Small intestine (tissue), 16 donors: ENCODE data around the gene TNIK. TPM values are rescaled to one million over a fixed set of nuclear protein-coding genes. Genes with fewer than 3 reads are reported as not detected.
A peak's percentile ranks its signal among the peaks of the same experiment; 100 is the strongest.

Experiments
- DNase-seq, 2 donors: peaks; one replicate each; pipeline versions ENCODE4 v3.0.0 to v3.0.0-alpha.2; 2013
- FAIRE-seq: peaks from 2 replicates; lab custom pipeline; 2012; peaks lifted over from hg19 to GRCh38; lab: Jason Lieb, UNC
- H3K27ac ChIP-seq, 3 donors: one replicate each; pipeline ENCODE4 v1.5.1; 2013; ENCODE audit warnings: low read length in 2 of 3, mild to moderate bottlenecking in 2 of 3, control low read depth in 1 of 3, inconsistent platforms in 1 of 3, low read depth in 1 of 3, moderate library complexity in 1 of 3
- H3K27me3 ChIP-seq, 3 donors: one replicate each; pipeline ENCODE4 v1.6.1; 2013; ENCODE audit warnings: low read length in 3 of 3, inconsistent platforms in 1 of 3; ENCODE audit not compliant: control insufficient read depth in 3 of 3, insufficient read depth in 3 of 3
- H3K36me3 ChIP-seq, 3 donors: one replicate each; pipeline ENCODE4 v1.6.1; 2013; ENCODE audit warnings: low read length in 3 of 3, inconsistent platforms in 1 of 3, low read depth in 1 of 3, mild to moderate bottlenecking in 1 of 3, moderate library complexity in 1 of 3; ENCODE audit not compliant: control insufficient read depth in 3 of 3, insufficient read depth in 2 of 3
- H3K4me1 ChIP-seq, 3 donors: one replicate each; pipeline ENCODE4 v1.6.1; 2013; ENCODE audit warnings: low read length in 2 of 3, inconsistent platforms in 1 of 3, low read depth in 1 of 3, mild to moderate bottlenecking in 1 of 3, moderate library complexity in 1 of 3; ENCODE audit not compliant: control insufficient read depth in 3 of 3, insufficient read depth in 2 of 3
- H3K4me3 ChIP-seq, 3 donors: one replicate each; pipeline ENCODE4 v1.5.1; 2013; ENCODE audit warnings: low read length in 3 of 3, control low read depth in 1 of 3, inconsistent platforms in 1 of 3, low read depth in 1 of 3, mild to moderate bottlenecking in 1 of 3, moderate library complexity in 1 of 3
- H3K9me3 ChIP-seq, 2 donors: one replicate each; pipeline ENCODE4 v1.6.1; 2013; ENCODE audit warnings: low read depth in 1 of 2, low read length in 1 of 2; ENCODE audit not compliant: control insufficient read depth in 2 of 2, insufficient read depth in 1 of 2
- WGBS, 3 donors: extraction: QIAGEN DNeasy Blood & Tissue Kit; methylation state at CpG; one replicate each; pipeline ENCODE4 v1.1.7; 2013; 5-methylcytosine and 5-hydroxymethylcytosine counted together
- long read RNA-seq, 10 donors: transcript quantifications; one replicate each; lab custom pipeline, GENCODE V29; 2026
- polyA plus RNA-seq, 4 donors: library from polyadenylated mRNA; stranded (reverse) in 3 of 4; unstranded in 1 of 4; fragments of 200-250 nt in 3 of 4; fragments of 120-200 nt in 1 of 4; gene quantifications; one replicate each; pipeline versions ENCODE4 v1.2.1 to v1.2.3, GENCODE V29; 2013
- donor health status: healthy with polysubstance abuse.
- donor health status: control.
- donor health status: control.
- donor health status: Bipolar disorder and iron deficiency.
- donor health status: healthy.

TNIK gene
- polyA plus RNA-seq, result 10 to 100 TPM; 14.9 to 38.7 (median 27.5) TPM
- long read RNA-seq, donor 1, result 0 reads
- long read RNA-seq, donor 2, partial matches to known transcripts, result 0 of 1 reads
- long read RNA-seq, donor 2, other reads (novel, unspliced or antisense), result 0 of 1 reads
- long read RNA-seq, donor 3, partial matches to known transcripts, result 0 of 1 reads
- long read RNA-seq, donor 3, other reads (novel, unspliced or antisense), result 0 of 1 reads
- long read RNA-seq, donor 4, result 0 reads
- long read RNA-seq, donor 5, result 0 reads
- long read RNA-seq, donor 6, result 0 reads
- long read RNA-seq, donor 7, result 0 reads
- long read RNA-seq, donor 8, result 0 reads
- long read RNA-seq, donor 9, result 0 reads
- long read RNA-seq, donor 10, partial matches to known transcripts, result 0 of 1 reads
- long read RNA-seq, donor 10, other reads (novel, unspliced or antisense), result 0 of 1 reads

DNA sequence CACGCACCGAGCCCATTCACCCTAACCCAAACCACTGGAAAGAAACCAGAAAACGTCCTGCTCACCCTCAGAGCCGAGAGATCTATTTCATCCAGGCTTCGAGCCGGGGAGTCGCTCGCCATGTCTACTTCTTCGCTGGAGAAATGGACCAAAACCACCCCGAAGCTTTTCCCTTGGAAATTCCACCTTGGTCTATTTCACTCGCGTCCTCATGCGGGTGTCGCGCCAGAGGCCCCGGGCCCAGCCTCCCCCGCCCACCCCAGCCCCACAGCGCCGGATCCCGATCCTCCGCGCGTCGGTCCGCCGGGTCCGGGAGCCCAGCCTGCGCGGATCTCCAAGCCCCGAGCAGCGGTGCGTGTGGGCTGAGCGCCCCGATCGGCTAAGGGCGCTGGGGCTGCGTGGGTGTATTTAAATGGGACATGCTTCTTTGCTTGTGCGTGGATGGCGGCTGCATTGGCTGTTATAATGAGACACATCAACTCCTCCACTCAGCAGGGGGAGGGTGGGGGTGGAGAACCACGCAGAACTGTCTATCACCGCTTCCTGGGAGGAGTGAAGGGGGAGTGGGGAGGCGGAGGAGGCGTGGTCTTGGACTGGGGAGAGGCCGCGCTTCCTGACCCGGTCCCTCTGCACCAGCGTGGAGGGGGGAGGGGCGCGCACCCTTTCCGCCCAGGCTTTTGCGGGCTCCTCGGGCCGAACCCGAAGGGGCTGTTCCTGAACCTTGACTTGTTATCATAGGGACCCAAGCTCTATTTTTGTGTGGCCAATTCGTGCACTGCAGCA is at the start of gene TNIK:
Gene TNIK, minus strand, starts transcription at position 464 of the 783 bp plus-strand sequence. Its CDS starts 342 bp downstream, at position 122.
- DNase-seq (peak; percentile 95 to 97), FAIRE-seq (no peak)
- Histone ChIP-seq H3K9me3 (no peaks in the 10 kb centered on the region), H3K36me3 (no peaks in the 10 kb centered on the region), H3K4me3 (peak within 1 kb of the TSS; percentile 80 to 89 (median 87)), H3K27ac (peak within 1 kb of the TSS; percentile 38 to 84 (median 73)), H3K4me1 (peaks cover 6 to 17% (median 6%) of the 10 kb centered on the region in 3 donors), H3K27me3 (no peaks in the 10 kb centered on the region)
- WGBS, 3 donors, result 0 to 1% (median 0%) methylated on average over 55 of the region's 55 CpGs

DNA sequence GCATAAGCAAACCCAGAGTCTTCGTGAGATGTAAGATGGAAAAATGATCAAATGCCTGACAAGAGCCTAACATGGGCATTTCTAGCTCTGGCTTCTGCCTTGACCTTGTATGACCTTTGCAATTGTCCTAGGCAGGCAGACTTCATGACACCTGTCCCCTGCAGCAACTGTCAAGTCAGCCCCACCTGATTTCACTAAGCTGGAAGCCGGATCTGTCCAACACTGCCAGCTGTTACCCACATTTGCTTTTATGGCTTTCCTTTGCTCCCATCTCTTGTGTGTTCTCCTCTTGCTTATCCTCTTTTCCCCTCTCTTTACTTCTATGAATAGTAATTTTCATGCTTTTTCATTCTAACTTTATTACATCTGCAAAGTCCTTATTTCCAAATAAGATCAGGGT is 48.5 kb upstream of the TNIK start:
- FAIRE-seq (no peak), DNase-seq (no peak)
- WGBS, 3 donors, result 53 to 72% (median 63%) methylated on average over 2 of the region's 2 CpGs
- no peak overlapping the region for H3K4me3 ChIP-seq
- no peaks in the 10 kb centered on the region for H3K9me3 ChIP-seq
- H3K36me3 ChIP-seq, result no peaks in the 10 kb centered on the region
- H3K4me1 ChIP-seq, result no peaks in the 10 kb centered on the region
- H3K27ac ChIP-seq, result no peak overlapping the region
- H3K27me3 ChIP-seq, result no peaks in the 10 kb centered on the region

DNA sequence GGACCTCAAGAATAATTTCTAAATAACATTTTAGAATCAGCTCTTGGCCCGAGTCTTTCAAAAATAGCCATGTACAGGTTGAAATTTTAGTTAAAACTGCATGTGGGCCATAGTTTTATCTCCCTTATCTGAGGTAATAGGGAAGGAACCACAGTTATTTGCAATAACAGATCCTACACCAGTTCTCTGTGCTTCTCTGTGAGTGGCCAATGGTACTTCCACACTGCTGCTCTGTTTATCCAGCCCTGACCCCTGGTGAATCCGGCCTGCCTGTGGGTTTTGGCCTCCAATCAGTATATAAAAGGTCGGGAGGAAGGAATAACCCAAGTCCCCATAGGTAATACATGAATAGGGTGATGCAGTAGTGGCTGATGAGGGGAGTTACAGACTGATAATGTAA is 48.0 kb upstream of the TNIK start:
- 51 to 61% (median 58%) methylated on average over 3 of the region's 3 CpGs for WGBS, 3 donors
- FAIRE-seq (no peak), DNase-seq (no peak)
- H3K36me3 ChIP-seq, result no peaks in the 10 kb centered on the region
- no peaks in the 10 kb centered on the region for H3K4me1 ChIP-seq
- no peaks in the 10 kb centered on the region for H3K9me3 ChIP-seq
- no peaks in the 10 kb centered on the region for H3K27me3 ChIP-seq
- no peak overlapping the region for H3K4me3 ChIP-seq
- H3K27ac ChIP-seq, result no peak overlapping the region

DNA sequence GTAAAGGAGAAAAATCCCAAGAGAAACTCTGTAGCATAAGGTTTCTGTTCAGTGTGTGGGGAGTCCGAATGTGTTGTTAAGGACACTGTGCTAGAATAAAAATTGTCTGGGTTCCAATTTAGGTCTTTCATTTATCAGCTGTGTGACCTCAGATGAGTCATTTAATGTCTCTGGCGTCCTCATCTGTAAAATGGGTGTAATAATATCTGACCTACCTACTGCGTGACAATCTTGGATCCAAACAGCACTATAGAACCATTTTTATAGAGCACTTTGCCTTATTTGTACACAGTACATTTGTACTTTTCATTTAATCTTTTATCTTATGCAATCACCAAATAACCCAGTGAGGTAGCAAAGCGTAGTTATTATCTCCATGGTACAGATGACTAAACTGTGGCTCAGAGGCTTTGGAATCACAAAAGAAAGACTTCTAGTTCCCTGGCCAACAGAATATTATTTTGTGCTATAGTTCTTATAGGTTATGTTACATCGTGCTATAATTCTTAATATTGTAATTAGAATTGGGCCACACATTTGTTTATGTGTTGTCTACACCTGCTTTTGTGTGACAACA is 46.6 kb upstream of the TNIK start:
- no peaks in the 10 kb centered on the region for H3K27me3 ChIP-seq
- H3K9me3 ChIP-seq, result no peaks in the 10 kb centered on the region
- no peak for DNase-seq
- no peaks in the 10 kb centered on the region for H3K36me3 ChIP-seq
- H3K4me1 ChIP-seq, result no peaks in the 10 kb centered on the region
- H3K27ac ChIP-seq, result no peak overlapping the region
- no peak for FAIRE-seq
- WGBS, 3 donors, result 78 to 87% (median 83%) methylated on average over 5 of the region's 5 CpGs
- H3K4me3 ChIP-seq, result no peak overlapping the region

DNA sequence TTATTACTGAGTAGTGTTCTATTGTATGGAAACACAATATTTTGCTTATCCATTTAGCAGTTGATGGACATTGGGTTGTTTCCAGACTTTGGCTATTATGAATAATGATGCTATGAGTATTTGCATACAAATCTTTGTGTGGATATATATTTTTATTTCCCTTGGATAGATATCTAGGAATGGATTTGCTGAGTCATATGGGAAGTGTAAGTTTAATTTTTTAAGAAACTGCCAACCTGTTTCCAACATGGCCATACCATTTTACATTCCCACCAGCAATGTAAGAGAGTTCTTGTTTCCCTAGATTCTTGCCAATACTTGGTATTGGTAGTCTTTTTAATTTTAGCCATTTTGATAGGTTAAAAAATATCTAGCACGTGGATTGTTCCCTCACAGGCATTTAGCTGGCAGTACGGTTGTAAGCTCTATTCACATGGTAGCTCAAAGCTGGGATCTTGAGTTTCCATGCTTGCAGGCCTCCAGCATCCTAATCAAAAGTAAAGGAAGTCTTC is 45.7 kb upstream of the TNIK start:
- Histone ChIP-seq H3K27me3 (no peaks in the 10 kb centered on the region), H3K9me3 (no peaks in the 10 kb centered on the region), H3K27ac (no peak overlapping the region), H3K36me3 (no peaks in the 10 kb centered on the region), H3K4me3 (no peak overlapping the region), H3K4me1 (no peaks in the 10 kb centered on the region)
- FAIRE-seq (no peak), DNase-seq (no peak)
- WGBS, 3 donors, result 87 to 93% (median 89%) methylated on average over 2 of the region's 2 CpGs

DNA sequence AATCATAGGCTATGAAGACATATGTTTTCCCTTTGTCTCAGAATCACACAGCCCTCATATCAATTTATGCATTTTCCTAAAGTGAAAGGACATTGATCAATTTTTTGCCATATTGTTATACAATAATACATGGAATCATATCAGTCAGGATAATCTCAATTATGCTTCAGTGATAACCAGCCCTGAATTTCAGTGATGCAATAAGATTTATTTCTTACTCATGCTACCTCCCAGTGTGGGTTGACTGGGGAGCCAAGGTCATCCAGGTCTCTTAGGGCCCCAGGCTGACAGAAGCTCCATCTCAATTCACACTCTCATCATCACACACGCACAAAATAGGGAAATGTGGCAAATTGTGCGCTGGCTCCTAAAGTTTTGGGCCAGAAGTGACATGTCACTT is 44.2 kb upstream of the TNIK start:
- H3K27me3 ChIP-seq, result no peaks in the 10 kb centered on the region
- no peaks in the 10 kb centered on the region for H3K36me3 ChIP-seq
- WGBS, 3 donors, result 55 to 96% (median 75%) methylated on average over 2 of the region's 2 CpGs
- FAIRE-seq (no peak), DNase-seq (no peak)
- H3K27ac ChIP-seq, result no peak overlapping the region
- H3K4me3 ChIP-seq, result no peak overlapping the region
- H3K4me1 ChIP-seq, result no peaks in the 10 kb centered on the region
- no peaks in the 10 kb centered on the region for H3K9me3 ChIP-seq

DNA sequence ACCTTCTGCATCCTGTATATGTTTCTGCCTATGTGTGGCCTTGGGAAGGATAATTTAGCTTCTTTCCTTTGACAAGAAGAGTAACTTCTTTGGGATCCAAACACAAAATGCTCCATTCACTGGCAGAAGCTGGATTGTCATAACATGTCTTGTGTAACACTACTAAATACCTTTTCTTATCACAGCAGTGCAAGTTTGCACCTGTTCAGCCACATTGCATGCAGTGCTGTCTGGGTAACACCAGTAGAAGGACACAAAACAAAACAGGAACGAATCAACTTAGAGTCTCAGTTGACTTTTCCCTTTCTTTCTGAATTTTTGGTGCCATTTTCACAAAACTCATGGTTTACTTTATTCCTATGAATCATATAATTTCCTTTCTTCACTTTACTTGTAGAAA is 43.6 kb upstream of the TNIK start:
- peak in 1 of 2 donors; percentile 24 for DNase-seq

DNA sequence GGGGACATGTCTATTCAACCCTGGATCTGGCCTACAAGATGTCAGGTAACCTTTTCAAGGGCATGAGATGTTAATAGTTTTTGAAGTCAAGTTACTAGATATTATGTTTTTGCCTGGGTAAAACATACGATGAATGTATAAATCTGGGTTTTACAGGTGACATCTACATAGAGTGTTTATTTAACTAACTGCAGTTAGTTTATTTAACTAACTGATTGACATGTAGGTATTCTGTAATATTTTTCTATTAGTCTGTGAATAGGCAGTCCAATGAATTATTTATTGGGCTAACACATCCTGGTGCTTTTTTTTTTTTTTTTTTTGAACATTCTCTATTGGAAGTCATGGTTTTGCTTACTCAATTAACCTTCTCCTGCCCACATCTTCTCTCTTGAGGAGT is 38.7 kb upstream of the TNIK start:
- H3K27ac ChIP-seq, result no peak overlapping the region
- WGBS, 3 donors, result 84 to 93% (median 86%) methylated on average over 1 of the region's 1 CpG
- no peaks in the 10 kb centered on the region for H3K36me3 ChIP-seq
- DNase-seq (no peak), FAIRE-seq (no peak)
- H3K27me3 ChIP-seq, result no peaks in the 10 kb centered on the region
- H3K4me1 ChIP-seq, result no peaks in the 10 kb centered on the region
- H3K9me3 ChIP-seq, result no peaks in the 10 kb centered on the region
- no peak overlapping the region for H3K4me3 ChIP-seq

More for the DNA sequence above, 43.6 kb upstream of the TNIK start:
- Histone ChIP-seq H3K4me1 (no peaks in the 10 kb centered on the region), H3K36me3 (no peaks in the 10 kb centered on the region), H3K9me3 (no peaks in the 10 kb centered on the region), H3K4me3 (no peak overlapping the region), H3K27ac (no peak overlapping the region), H3K27me3 (no peaks in the 10 kb centered on the region)
- no peak for FAIRE-seq
- 25 to 65% (median 39%) methylated on average over 1 of the region's 1 CpG for WGBS, 3 donors
